Keratinocyte (primary cell): ENCODE data around the gene CARD9. TPM values are rescaled to one million over a fixed set of nuclear protein-coding genes. Genes with fewer than 3 reads are reported as not detected.

Source experiments
- DNase-seq: peaks from one replicate; pipeline ENCODE4 v3.0.0-alpha.2; 2011; ENCODE audit warnings: low read depth, missing footprints, low spot score
- FAIRE-seq: peaks from 2 replicates; lab custom pipeline; 2011; peaks lifted over from hg19 to GRCh38; lab: Jason Lieb, UNC
- H2AFZ ChIP-seq: 2 replicates; pipeline ENCODE4 v1.6.0; 2012; ENCODE audit warnings: low read length, control low read depth, inconsistent platforms; ENCODE audit not compliant: control insufficient read depth
- H3K27ac ChIP-seq: 2 replicates; pipeline ENCODE4 v1.5.1; 2011; ENCODE audit warnings: low read length; ENCODE audit not compliant: control insufficient read depth, insufficient read depth
- H3K27me3 ChIP-seq: 3 replicates; pipeline ENCODE4 v1.6.0; 2011; ENCODE audit warnings: low read length; ENCODE audit not compliant: control insufficient read depth, insufficient read depth; ENCODE audit errors: extremely low read depth
- H3K36me3 ChIP-seq, 2 experiments: 2 replicates in 1 of 2; 3 replicates in 1 of 2; pipeline ENCODE4 v1.5.1; 2011; ENCODE audit warnings: low read length in 2 of 2, mild to moderate bottlenecking in 1 of 2; ENCODE audit not compliant: control insufficient read depth in 2 of 2, insufficient read depth in 2 of 2; ENCODE audit errors: extremely low read depth in 1 of 2
- H3K4me1 ChIP-seq: 3 replicates; pipeline ENCODE4 v1.5.1; 2011; ENCODE audit warnings: low read length; ENCODE audit not compliant: control insufficient read depth, insufficient read depth; ENCODE audit errors: extremely low read depth
- H3K4me2 ChIP-seq: 3 replicates; pipeline ENCODE4 v1.6.0; 2011; ENCODE audit warnings: low read depth, low read length; ENCODE audit not compliant: control insufficient read depth, insufficient read depth; ENCODE audit errors: extremely low read depth
- H3K4me3 ChIP-seq, 3 experiments: fragments of 200-600 bp in 1 of 3; sonication (generic) in 1 of 3; 2 replicates in 2 of 3; 3 replicates in 1 of 3; pipeline ENCODE4 v1.5.1; 2011 to 2016; ENCODE audit warnings: low read length in 3 of 3, mild to moderate bottlenecking in 3 of 3, control low read depth in 2 of 3, inconsistent platforms in 1 of 3, low read depth in 1 of 3, mixed read lengths in 1 of 3, mixed run types in 1 of 3, moderate library complexity in 1 of 3; ENCODE audit not compliant: control insufficient read depth in 2 of 3, insufficient read depth in 2 of 3; ENCODE audit errors: extremely low read depth in 1 of 3
- H3K79me2 ChIP-seq: 2 replicates; pipeline ENCODE4 v1.6.0; 2012; ENCODE audit warnings: low read length; ENCODE audit not compliant: control insufficient read depth, insufficient read depth
- H3K9ac ChIP-seq: 3 replicates; pipeline ENCODE4 v1.6.0; 2011; ENCODE audit warnings: low read length; ENCODE audit not compliant: control insufficient read depth, insufficient read depth; ENCODE audit errors: extremely low read depth
- H3K9me1 ChIP-seq: 3 replicates; pipeline ENCODE4 v1.6.0; 2011; ENCODE audit warnings: low read length; ENCODE audit not compliant: control insufficient read depth, insufficient read depth; ENCODE audit errors: extremely low read depth
- H3K9me3 ChIP-seq: 2 replicates; pipeline ENCODE4 v1.5.1; 2012; ENCODE audit warnings: low read depth, low read length; ENCODE audit not compliant: control insufficient read depth
- H4K20me1 ChIP-seq: 3 replicates; pipeline ENCODE4 v1.6.0; 2011; ENCODE audit warnings: low read length; ENCODE audit not compliant: control insufficient read depth, insufficient read depth; ENCODE audit errors: extremely low read depth
- EZH2 ChIP-seq: IDR thresholded peaks from one replicate; pipeline ENCODE4 v1.6.1; 2012; ENCODE audit warnings: inconsistent platforms, mild to moderate bottlenecking, low read length, moderate library complexity
- dilution Hi-C: fragments of 300-500 bp; cut with MboI; formaldehyde crosslinking; loops from one replicate; pipeline ENCODE4 v1.7.0; 2020; ENCODE audit warnings: low sequenced_read_pairs; ENCODE audit not compliant: extremely low pct_ligation_motif_present
- polyA plus RNA-seq, 5 experiments: library from polyadenylated mRNA; depleted of rRNA in 3 of 5; stranded (reverse) in 3 of 5; stranded (forward) in 1 of 5; unstranded in 1 of 5; fragments of >200 nt; gene quantifications; 1 replicate in 1 of 5; 2 replicates in 3 of 5; 3 replicates in 1 of 5; pipeline versions ENCODE4 v1.2.1 to v1.2.3, GENCODE V29; 2011 to 2012; ENCODE audit warnings: missing spikeins in 2 of 5, low read depth in 1 of 5, low replicate concordance in 1 of 5
- TF ChIP-seq, protein P1 (sequence below), 3 experiments: IDR thresholded peaks in 1 of 3; conservative IDR thresholded peaks in 1 of 3; optimal IDR thresholded peaks in 1 of 3; 2 replicates in 2 of 3; 3 replicates in 1 of 3; pipeline versions ENCODE3 to v1.5.1; 2011; ENCODE audit warnings: low read length in 3 of 3, mild to moderate bottlenecking in 3 of 3, moderate library complexity in 2 of 3, control low read depth in 1 of 3, inconsistent platforms in 1 of 3; ENCODE audit not compliant: insufficient read depth in 2 of 3; ENCODE audit errors: extremely low read depth in 1 of 3

CARD9 gene
- polyA plus RNA-seq, 1 donor (not counting 4 experiments of a cell fraction or from before 2014, with no cell fraction given): 0.07 TPM

DNA sequence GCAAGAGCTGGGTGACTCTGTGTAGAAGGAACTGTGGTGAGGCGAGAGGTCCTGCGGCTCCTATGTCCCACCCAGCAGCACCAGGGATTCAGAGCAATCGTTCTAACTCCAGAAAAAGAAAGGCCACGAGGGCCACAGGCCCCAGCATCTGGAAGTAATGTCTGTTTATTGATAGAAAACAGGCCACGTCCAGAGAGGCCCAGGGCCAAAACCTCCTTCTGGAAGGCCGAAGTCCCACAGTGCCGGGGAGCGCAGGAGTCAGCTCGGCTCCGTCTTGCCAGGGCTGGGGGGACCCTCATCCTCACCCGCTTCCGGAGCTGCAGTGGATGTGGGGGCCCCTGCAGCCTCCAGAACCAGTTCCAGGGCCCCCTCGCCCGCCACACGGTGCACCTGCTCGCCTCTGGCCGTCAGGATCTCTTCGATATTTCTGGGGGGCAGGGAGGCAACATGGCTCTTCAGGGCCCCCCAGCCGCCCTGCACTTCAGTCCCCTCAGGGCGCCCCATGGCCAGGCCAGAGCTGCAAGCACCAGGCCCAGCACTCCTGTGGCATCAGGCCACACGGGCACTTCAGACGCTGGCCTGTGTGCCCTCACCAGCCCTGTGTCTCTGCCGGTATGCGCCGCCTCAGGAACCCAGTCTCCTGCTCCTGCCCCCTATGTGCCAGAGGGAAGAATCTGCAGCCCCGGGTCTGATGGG is 11.6 kb downstream of the CARD9 start:
- peaks cover 12% of the 10 kb centered on the region for H3K4me1 ChIP-seq
- TF ChIP-seq, protein P1, sequence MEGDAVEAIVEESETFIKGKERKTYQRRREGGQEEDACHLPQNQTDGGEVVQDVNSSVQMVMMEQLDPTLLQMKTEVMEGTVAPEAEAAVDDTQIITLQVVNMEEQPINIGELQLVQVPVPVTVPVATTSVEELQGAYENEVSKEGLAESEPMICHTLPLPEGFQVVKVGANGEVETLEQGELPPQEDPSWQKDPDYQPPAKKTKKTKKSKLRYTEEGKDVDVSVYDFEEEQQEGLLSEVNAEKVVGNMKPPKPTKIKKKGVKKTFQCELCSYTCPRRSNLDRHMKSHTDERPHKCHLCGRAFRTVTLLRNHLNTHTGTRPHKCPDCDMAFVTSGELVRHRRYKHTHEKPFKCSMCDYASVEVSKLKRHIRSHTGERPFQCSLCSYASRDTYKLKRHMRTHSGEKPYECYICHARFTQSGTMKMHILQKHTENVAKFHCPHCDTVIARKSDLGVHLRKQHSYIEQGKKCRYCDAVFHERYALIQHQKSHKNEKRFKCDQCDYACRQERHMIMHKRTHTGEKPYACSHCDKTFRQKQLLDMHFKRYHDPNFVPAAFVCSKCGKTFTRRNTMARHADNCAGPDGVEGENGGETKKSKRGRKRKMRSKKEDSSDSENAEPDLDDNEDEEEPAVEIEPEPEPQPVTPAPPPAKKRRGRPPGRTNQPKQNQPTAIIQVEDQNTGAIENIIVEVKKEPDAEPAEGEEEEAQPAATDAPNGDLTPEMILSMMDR (optimal IDR thresholded peaks at IDR 0.05 in 1 of 3, IDR thresholded peaks at IDR 0.05 in 1 of 3, conservative IDR thresholded peaks at IDR 0.05 in 1 of 3; ENCODE audit: extremely low read depth in 1 of 3, insufficient read depth in 2 of 3, low read length in 3 of 3): no peak
- TF ChIP-seq EZH2: no peak
- no peak overlapping the region for H2AFZ ChIP-seq
- no peak overlapping the region for H3K4me2 ChIP-seq
- H3K27me3 ChIP-seq: no peaks in the 10 kb centered on the region
- no peak overlapping the region for H3K9ac ChIP-seq
- H3K9me1 ChIP-seq: no peaks in the 10 kb centered on the region
- dilution Hi-C loops: no loop called here
- no peak overlapping the region for H3K4me3 ChIP-seq
- FAIRE-seq: no peak
- H3K9me3 ChIP-seq: no peaks in the 10 kb centered on the region
- H3K79me2 ChIP-seq: no peaks in the 10 kb centered on the region
- no peak for DNase-seq
- no peaks in the 10 kb centered on the region for H4K20me1 ChIP-seq
- H3K27ac ChIP-seq: no peak overlapping the region
- peaks cover 0 to 3% of the 10 kb centered on the region in 2 experiments for H3K36me3 ChIP-seq

DNA sequence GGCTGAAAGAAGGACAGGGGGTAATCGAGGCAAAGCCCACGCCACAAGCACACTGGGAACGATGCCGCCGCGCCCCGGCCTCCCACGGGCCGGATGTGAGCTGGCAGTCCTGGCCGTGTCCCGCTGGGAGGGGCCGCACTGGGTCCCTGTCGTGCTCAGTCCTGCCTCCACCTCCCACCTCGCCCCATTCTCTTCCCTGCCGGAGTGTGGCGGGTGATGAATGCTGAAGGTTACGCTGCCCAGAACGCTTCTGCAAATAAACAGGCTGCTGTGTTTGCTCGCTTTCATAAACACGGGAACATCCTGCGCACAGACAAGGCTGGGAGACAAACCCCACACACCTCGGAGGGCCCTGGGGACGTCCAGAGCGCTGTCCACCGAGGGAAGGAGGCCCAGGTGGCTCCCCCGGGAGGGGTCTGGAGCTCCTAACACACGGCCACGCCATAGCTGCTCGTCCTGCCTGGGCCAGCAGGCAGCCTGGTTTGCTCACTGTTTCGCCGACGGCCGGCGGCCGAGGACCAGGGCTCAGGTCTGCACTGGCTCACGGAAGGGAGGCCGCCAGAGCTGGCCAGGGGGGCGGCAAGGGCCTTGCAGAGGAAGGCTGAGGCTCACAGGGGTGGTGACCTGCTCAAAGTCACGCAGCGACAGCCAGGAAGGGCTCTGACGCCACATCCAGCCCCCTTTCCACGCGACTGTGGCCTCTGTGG is 12.3 kb downstream of the CARD9 start:
- no peak overlapping the region for H3K27ac ChIP-seq
- no peak for FAIRE-seq
- no peaks in the 10 kb centered on the region for H3K9me1 ChIP-seq
- peaks cover 12% of the 10 kb centered on the region for H3K4me1 ChIP-seq
- H3K9ac ChIP-seq: no peak overlapping the region
- dilution Hi-C loops: no loop called here
- no peaks in the 10 kb centered on the region for H4K20me1 ChIP-seq
- TF ChIP-seq, protein P1 (optimal IDR thresholded peaks at IDR 0.05 in 1 of 3, IDR thresholded peaks at IDR 0.05 in 1 of 3, conservative IDR thresholded peaks at IDR 0.05 in 1 of 3; ENCODE audit: extremely low read depth in 1 of 3, insufficient read depth in 2 of 3, low read length in 3 of 3): no peak
- TF ChIP-seq EZH2: no peak
- DNase-seq: no peak
- peaks cover 0 to 3% of the 10 kb centered on the region in 2 experiments for H3K36me3 ChIP-seq
- no peaks in the 10 kb centered on the region for H3K9me3 ChIP-seq
- H3K4me2 ChIP-seq: no peak overlapping the region
- no peak overlapping the region for H3K4me3 ChIP-seq
- H3K27me3 ChIP-seq: no peaks in the 10 kb centered on the region
- H3K79me2 ChIP-seq: no peaks in the 10 kb centered on the region
- no peak overlapping the region for H2AFZ ChIP-seq
